Loucy (cell line): ENCODE measurements around the gene WLS.

Experiments
- H2AFZ ChIP-seq: fragments of 200-600 bp; sonication (generic); 2 replicates; pipeline ENCODE4 v1.6.0; 2016; ENCODE audit warnings: antibody characterized with exemption, mild to moderate bottlenecking, low read length, moderate library complexity
- H3F3A ChIP-seq: fragments of 200-600 bp; 2 replicates; pipeline ENCODE4 v1.6.0; 2016; ENCODE audit warnings: antibody characterized with exemption, low read depth, mild to moderate bottlenecking
- H3K27me3 ChIP-seq: fragments of 200-600 bp; sonication (generic); 2 replicates; pipeline ENCODE4 v1.6.1; 2014; ENCODE audit warnings: low read length, mild to moderate bottlenecking; ENCODE audit not compliant: insufficient read depth, poor library complexity, severe bottlenecking
- H3K36me3 ChIP-seq: fragments of 200-600 bp; sonication (generic); 2 replicates; pipeline ENCODE4 v1.6.1; 2016; ENCODE audit warnings: low read length; ENCODE audit not compliant: insufficient read depth
- H3K4me1 ChIP-seq: fragments of 200-600 bp; sonication (generic); 2 replicates; pipeline ENCODE4 v1.5.1; 2014; ENCODE audit warnings: low read length, mild to moderate bottlenecking; ENCODE audit not compliant: insufficient read depth, poor library complexity, severe bottlenecking
- H3K4me2 ChIP-seq: fragments of 200-600 bp; sonication (generic); 2 replicates; pipeline ENCODE4 v1.6.0; 2014; ENCODE audit warnings: antibody characterized with exemption, low read length, low read depth, mild to moderate bottlenecking; ENCODE audit not compliant: poor library complexity, severe bottlenecking
- H3K4me3 ChIP-seq: fragments of 200-600 bp; sonication (generic); 2 replicates; pipeline ENCODE4 v1.5.1; 2014; ENCODE audit warnings: low read length, mild to moderate bottlenecking, mixed read lengths; ENCODE audit not compliant: poor library complexity, severe bottlenecking
- H3K79me2 ChIP-seq: fragments of 200-600 bp; sonication (generic); 2 replicates; pipeline ENCODE4 v1.6.1; 2014; ENCODE audit warnings: low read length; ENCODE audit not compliant: insufficient read depth
- H3K9ac ChIP-seq: fragments of 200-600 bp; sonication (generic); 2 replicates; pipeline ENCODE4 v1.6.0; 2014; ENCODE audit warnings: mild to moderate bottlenecking, low read depth, low read length, moderate library complexity; ENCODE audit not compliant: poor library complexity, severe bottlenecking
- H3K9me2 ChIP-seq: fragments of 200-600 bp; sonication (generic); replicated peaks from 2 replicates; pipeline ENCODE4 v1.6.1; 2016; ENCODE audit warnings: low read depth, low read length, mixed read lengths
- H3K9me3 ChIP-seq: fragments of 200-600 bp; sonication (generic); 2 replicates; pipeline ENCODE4 v1.6.1; 2014; ENCODE audit warnings: mild to moderate bottlenecking, antibody characterized with exemption, low read length, low read depth; ENCODE audit not compliant: insufficient read depth
- H4K20me1 ChIP-seq: fragments of 200-600 bp; sonication (generic); 2 replicates; pipeline ENCODE4 v1.6.0; 2014; ENCODE audit warnings: antibody characterized with exemption, low read length, mild to moderate bottlenecking; ENCODE audit not compliant: insufficient read depth, poor library complexity, severe bottlenecking
- CTCF ChIP-seq: fragments of 200-600 bp; sonication (generic); conservative IDR thresholded peaks from 2 replicates; pipeline ENCODE4 v1.5.1; 2014; ENCODE audit warnings: mild to moderate bottlenecking, antibody characterized with exemption, low read length
- EZH2phosphoT487 ChIP-seq: fragments of 200-600 bp; IDR thresholded peaks from 2 replicates; pipeline ENCODE4 v1.6.1; 2018; ENCODE audit warnings: antibody characterized with exemption, mild to moderate bottlenecking, moderate library complexity, borderline replicate concordance

The WLS gene

DNA sequence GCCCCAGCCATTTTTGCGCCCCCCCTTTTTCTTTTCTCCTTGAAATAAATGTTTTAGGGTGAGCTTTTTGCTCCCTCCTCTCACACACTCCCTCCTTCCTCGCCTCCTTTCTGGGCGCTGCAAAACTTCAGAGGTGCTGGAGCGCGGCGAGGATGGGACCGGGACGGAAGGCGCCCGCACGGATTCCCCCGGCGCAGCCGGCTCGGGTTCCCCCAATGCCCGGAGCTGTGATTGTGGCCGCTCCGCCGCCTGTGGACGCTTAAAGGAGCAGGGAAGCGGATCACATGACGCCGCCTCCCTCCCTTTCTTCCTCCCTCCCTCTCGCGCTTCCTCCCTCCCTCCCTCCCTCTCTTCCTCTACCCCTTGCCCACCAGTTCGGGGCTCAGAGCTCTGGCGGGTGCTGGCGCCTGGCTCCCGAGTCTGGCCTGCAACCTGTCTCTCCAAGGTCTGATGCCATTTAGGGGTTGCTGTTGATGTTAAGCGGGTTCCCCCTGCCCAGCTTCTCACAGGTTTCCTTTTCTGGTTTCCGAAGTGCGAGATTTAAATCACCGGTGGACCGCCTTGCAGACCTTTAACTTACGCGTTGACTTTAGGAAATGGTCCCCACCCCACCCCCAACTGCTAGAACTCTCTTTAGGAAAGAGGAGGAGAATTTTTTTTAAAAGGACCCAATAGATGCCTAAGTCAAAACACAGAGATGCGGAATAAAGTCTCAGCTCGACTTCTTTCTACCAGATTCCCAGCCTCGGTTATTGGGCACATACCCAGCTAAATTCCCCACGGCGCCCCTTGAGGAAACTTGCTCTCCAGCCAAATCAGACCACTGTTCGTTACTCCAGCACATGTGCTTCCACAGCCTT is at the start of gene WLS:
TSS of gene WLS (minus strand) at position 235 of the 860 bp plus-strand sequence. CDS start at position 11, 224 bp downstream.
- Histone ChIP-seq H3K79me2 (no peaks in the 10 kb centered on the region), H3K4me3 (no peak within 1 kb of the TSS), H4K20me1 (no peaks in the 10 kb centered on the region), H3K4me2 (no peak within 1 kb of the TSS), H3K9ac (no peak within 1 kb of the TSS), H3K9me3 (no peaks in the 10 kb centered on the region), H3F3A (no peaks in the 10 kb centered on the region), H3K9me2 (no peaks in the 10 kb centered on the region), H3K27me3 (no peaks in the 10 kb centered on the region), H2AFZ (no peak within 1 kb of the TSS), H3K4me1 (no peaks in the 10 kb centered on the region), H3K36me3 (no peaks in the 10 kb centered on the region)
- TF ChIP-seq CTCF = no peak
- no peak for TF ChIP-seq EZH2phosphoT487

DNA sequence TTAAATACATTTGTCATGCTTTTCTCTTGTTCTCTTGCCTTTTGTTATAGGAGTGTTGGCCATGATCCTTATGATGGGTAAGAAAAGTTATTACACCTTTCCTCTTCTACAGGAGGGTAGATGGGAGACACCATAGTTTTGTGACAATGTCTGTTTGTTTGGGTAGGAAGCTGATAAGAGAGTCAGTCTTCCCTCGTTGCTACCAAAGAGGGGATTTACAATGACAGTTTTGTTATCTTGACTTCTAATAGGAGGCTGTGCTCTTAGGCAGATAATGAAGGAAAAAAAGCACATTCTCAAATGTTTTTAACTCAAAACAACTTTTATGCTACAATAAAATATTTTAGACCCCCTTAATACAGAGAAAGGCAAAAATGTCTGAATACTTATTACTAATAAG is 48.0 kb upstream of the WLS start:
- TF ChIP-seq EZH2phosphoT487 = no peak
- no peak for TF ChIP-seq CTCF
- Histone ChIP-seq H2AFZ (no peak overlapping the region), H3K36me3 (no peaks in the 10 kb centered on the region), H4K20me1 (no peaks in the 10 kb centered on the region), H3K4me2 (no peak overlapping the region), H3K9ac (no peak overlapping the region), H3K4me1 (no peaks in the 10 kb centered on the region), H3K9me2 (no peaks in the 10 kb centered on the region), H3F3A (no peaks in the 10 kb centered on the region), H3K9me3 (no peaks in the 10 kb centered on the region), H3K27me3 (no peaks in the 10 kb centered on the region), H3K79me2 (no peaks in the 10 kb centered on the region), H3K4me3 (no peak overlapping the region)

DNA sequence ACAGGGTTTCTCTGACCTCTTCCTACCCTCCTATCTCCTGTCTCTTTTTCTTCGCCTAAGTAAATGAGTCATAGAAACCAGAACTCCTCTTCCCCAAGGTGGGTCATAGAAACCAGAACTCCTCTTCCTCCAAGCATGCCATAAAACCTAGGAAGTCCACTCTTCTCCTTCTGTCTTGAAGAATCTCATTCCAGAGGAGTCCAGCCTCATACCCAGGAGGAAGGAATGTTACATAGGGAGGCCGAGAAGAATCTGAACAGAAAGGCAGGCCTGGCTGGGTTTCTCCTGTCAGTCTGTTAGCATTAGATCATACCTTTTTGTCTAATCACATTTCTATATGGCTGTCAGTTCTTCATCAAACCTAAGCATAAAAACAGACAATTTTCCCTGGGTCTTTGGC is 47.5 kb upstream of the WLS start:
- no peaks in the 10 kb centered on the region for H3K36me3 ChIP-seq
- no peak overlapping the region for H3K9ac ChIP-seq
- no peaks in the 10 kb centered on the region for H4K20me1 ChIP-seq
- no peaks in the 10 kb centered on the region for H3K27me3 ChIP-seq
- no peaks in the 10 kb centered on the region for H3K4me1 ChIP-seq
- no peaks in the 10 kb centered on the region for H3K79me2 ChIP-seq
- TF ChIP-seq CTCF (no peak), EZH2phosphoT487 (no peak)
- no peak overlapping the region for H3K4me2 ChIP-seq
- H2AFZ ChIP-seq = no peak overlapping the region
- no peaks in the 10 kb centered on the region for H3K9me3 ChIP-seq
- H3K4me3 ChIP-seq = no peak overlapping the region
- no peaks in the 10 kb centered on the region for H3K9me2 ChIP-seq
- H3F3A ChIP-seq = no peaks in the 10 kb centered on the region
